Muscle layer of duodenum (tissue), 2 donors: ENCODE results near the gene PRLH.
"Not testable (repeated sequence)": the region's sequence is repeated elsewhere in the genome, so short reads cannot be mapped to it uniquely, and the experiment has no call there.

Source experiments
- H3K27ac ChIP-seq: one replicate; pipeline ENCODE4 v1.7.0; 2013; ENCODE audit warnings: mild to moderate bottlenecking, low read length
- H3K27me3 ChIP-seq: one replicate; pipeline ENCODE4 v1.7.0; 2013; ENCODE audit warnings: low read depth, mild to moderate bottlenecking, control low read depth, low read length
- H3K36me3 ChIP-seq, 2 donors: one replicate each; pipeline ENCODE4 v1.7.0; 2013; ENCODE audit warnings: low read length in 2 of 2, control low read depth in 1 of 2, mild to moderate bottlenecking in 1 of 2; ENCODE audit not compliant: insufficient read depth in 2 of 2, control insufficient read depth in 1 of 2
- H3K4me1 ChIP-seq, 2 donors: one replicate each; pipeline ENCODE4 v1.7.0; 2013; ENCODE audit warnings: low read length in 2 of 2, mild to moderate bottlenecking in 2 of 2, control low read depth in 1 of 2, moderate library complexity in 1 of 2; ENCODE audit not compliant: insufficient read depth in 2 of 2, control insufficient read depth in 1 of 2
- H3K4me3 ChIP-seq, 2 donors: one replicate each; pipeline ENCODE4 v1.7.0; 2013; ENCODE audit warnings: low read length in 2 of 2, low read depth in 1 of 2, mild to moderate bottlenecking in 1 of 2
- H3K9me3 ChIP-seq, 2 donors: one replicate each; pipeline ENCODE4 v1.7.0; 2013; ENCODE audit warnings: low read length in 2 of 2, control low read depth in 1 of 2, mild to moderate bottlenecking in 1 of 2; ENCODE audit not compliant: control insufficient read depth in 1 of 2
- donor health status: healthy.

Gene PRLH

GRCh38 chr2:237591141-237591881 lies 24.9 kb downstream of the PRLH start:
- Histone ChIP-seq H3K4me1 (peaks cover 6 to 12% of the 10 kb centered on the region in 2 donors), H3K27me3 (no peaks in the 10 kb centered on the region), H3K36me3 (no peaks in the 10 kb centered on the region), H3K4me3 (peak overlapping the region in 1 of 2 donors; percentile 42), H3K27ac (peak overlapping the region; percentile 24), H3K9me3 (no peaks in the 10 kb centered on the region)

GRCh38 chr2:237592425-237592980 lies 26.1 kb downstream of the PRLH start:
- H3K9me3 ChIP-seq: no peaks in the 10 kb centered on the region
- H3K27me3 ChIP-seq: no peaks in the 10 kb centered on the region
- H3K4me1 ChIP-seq: peaks cover 6 to 12% of the 10 kb centered on the region in 2 donors
- H3K36me3 ChIP-seq: no peaks in the 10 kb centered on the region
- no peak overlapping the region for H3K27ac ChIP-seq
- no peak overlapping the region for H3K4me3 ChIP-seq

GRCh38 chr2:237593036-237593435 lies 26.7 kb downstream of the PRLH start:
- Histone ChIP-seq H3K4me1 (peaks cover 6 to 12% of the 10 kb centered on the region in 2 donors), H3K27me3 (no peaks in the 10 kb centered on the region), H3K27ac (no peak overlapping the region), H3K9me3 (no peaks in the 10 kb centered on the region), H3K36me3 (no peaks in the 10 kb centered on the region), H3K4me3 (no peak overlapping the region)

- H3K9me3 ChIP-seq: no peaks in the 10 kb centered on the region
- H3K4me3 ChIP-seq: no peak overlapping the region
- no peak overlapping the region for H3K27ac ChIP-seq
- no peaks in the 10 kb centered on the region for H3K27me3 ChIP-seq
- H3K36me3 ChIP-seq: no peaks in the 10 kb centered on the region
- H3K4me1 ChIP-seq: peaks cover 6 to 12% of the 10 kb centered on the region in 2 donors
These were observed 27.4 kb downstream of the PRLH start for GRCh38 chr2:237593596-237594320.

GRCh38 chr2:237594514-237594871 lies 28.1 kb downstream of the PRLH start:
- Histone ChIP-seq H3K4me3 (no peak overlapping the region), H3K27me3 (no peaks in the 10 kb centered on the region), H3K36me3 (no peaks in the 10 kb centered on the region), H3K27ac (peak overlapping the region; percentile 45), H3K4me1 (peaks cover 6 to 12% of the 10 kb centered on the region in 2 donors), H3K9me3 (no peaks in the 10 kb centered on the region)

GRCh38 chr2:237595829-237596519 lies 29.6 kb downstream of the PRLH start:
- not testable (repeated sequence) for H3K9me3 ChIP-seq, H3K4me3 ChIP-seq, H3K27me3 ChIP-seq, H3K27ac ChIP-seq, H3K36me3 ChIP-seq
- peaks cover 0 to 12% of the 10 kb centered on the region in 2 donors for H3K4me1 ChIP-seq

- Histone ChIP-seq H3K36me3 (no peaks in the 10 kb centered on the region), H3K9me3 (no peaks in the 10 kb centered on the region), H3K27me3 (no peaks in the 10 kb centered on the region), H3K4me3 (no peak overlapping the region), H3K4me1 (peaks cover 0 to 12% of the 10 kb centered on the region in 2 donors), H3K27ac (no peak overlapping the region)
These were observed 30.3 kb downstream of the PRLH start for GRCh38 chr2:237596520-237597195.

GRCh38 chr2:237597196-237598145 lies 31.1 kb downstream of the PRLH start:
- H3K4me1 ChIP-seq: peaks cover 0 to 12% of the 10 kb centered on the region in 2 donors
- H3K36me3 ChIP-seq: no peaks in the 10 kb centered on the region
- H3K27ac ChIP-seq: no peak overlapping the region
- H3K27me3 ChIP-seq: no peaks in the 10 kb centered on the region
- H3K4me3 ChIP-seq: no peak overlapping the region
- H3K9me3 ChIP-seq: no peaks in the 10 kb centered on the region

GRCh38 chr2:237598468-237599208 lies 32.3 kb downstream of the PRLH start:
- no peak overlapping the region for H3K27ac ChIP-seq
- H3K4me1 ChIP-seq: peaks cover 0 to 12% of the 10 kb centered on the region in 2 donors
- H3K27me3 ChIP-seq: no peaks in the 10 kb centered on the region

More at GRCh38 chr2:237598468-237599208, 32.3 kb downstream of the PRLH start:
- Histone ChIP-seq H3K9me3 (no peaks in the 10 kb centered on the region), H3K36me3 (no peaks in the 10 kb centered on the region), H3K4me3 (no peak overlapping the region)
